OCI-LY7 (cell line): ENCODE data around the gene MS4A14.

ENCODE experiments used
- EZH2phosphoT487 ChIP-seq: fragments of 200-600 bp; sonication (generic); IDR thresholded peaks from 2 replicates; pipeline ENCODE4 v1.6.1; 2018; ENCODE audit warnings: low read depth, borderline replicate concordance, mild to moderate bottlenecking, mixed run types, antibody characterized with exemption, low read length, moderate library complexity, mixed read lengths
- TF ChIP-seq, protein P1 (sequence below): fragments of 200-600 bp; sonication (generic); conservative IDR thresholded peaks from 2 replicates; pipeline ENCODE4 v1.5.1; 2014; ENCODE audit warnings: mild to moderate bottlenecking, antibody characterized with exemption, low read length, moderate library complexity, mixed read lengths

- TF ChIP-seq, protein P1, sequence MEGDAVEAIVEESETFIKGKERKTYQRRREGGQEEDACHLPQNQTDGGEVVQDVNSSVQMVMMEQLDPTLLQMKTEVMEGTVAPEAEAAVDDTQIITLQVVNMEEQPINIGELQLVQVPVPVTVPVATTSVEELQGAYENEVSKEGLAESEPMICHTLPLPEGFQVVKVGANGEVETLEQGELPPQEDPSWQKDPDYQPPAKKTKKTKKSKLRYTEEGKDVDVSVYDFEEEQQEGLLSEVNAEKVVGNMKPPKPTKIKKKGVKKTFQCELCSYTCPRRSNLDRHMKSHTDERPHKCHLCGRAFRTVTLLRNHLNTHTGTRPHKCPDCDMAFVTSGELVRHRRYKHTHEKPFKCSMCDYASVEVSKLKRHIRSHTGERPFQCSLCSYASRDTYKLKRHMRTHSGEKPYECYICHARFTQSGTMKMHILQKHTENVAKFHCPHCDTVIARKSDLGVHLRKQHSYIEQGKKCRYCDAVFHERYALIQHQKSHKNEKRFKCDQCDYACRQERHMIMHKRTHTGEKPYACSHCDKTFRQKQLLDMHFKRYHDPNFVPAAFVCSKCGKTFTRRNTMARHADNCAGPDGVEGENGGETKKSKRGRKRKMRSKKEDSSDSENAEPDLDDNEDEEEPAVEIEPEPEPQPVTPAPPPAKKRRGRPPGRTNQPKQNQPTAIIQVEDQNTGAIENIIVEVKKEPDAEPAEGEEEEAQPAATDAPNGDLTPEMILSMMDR = no peak
- no peak for TF ChIP-seq EZH2phosphoT487
These were observed 35.6 kb upstream of the MS4A14 start for GRCh38 chr11:60360621-60361020.
